ENCODE results near the gene TMPRSS11E.
"Not testable (repeated sequence)": the region's sequence is repeated elsewhere in the genome, so short reads cannot be mapped to it uniquely, and the experiment has no call there.

Gene TMPRSS11E

DNA sequence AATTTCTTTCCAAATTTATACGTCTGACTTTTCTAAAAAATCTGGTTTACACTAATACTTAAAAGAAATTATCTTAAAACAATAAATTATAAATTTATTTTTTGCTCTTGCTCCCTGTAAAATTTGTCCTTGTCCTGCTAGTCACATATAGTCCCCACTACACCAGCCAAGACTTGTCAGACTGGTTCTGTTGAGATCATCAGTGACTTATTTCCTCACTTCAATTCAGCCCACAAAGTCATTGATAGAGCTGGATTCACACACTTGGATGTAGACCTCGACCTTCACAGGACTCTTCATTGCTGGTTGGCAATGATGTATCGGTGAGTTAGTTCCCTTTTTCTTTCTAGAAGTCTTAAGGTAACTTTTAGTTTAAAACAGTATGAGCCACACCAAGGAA lies at the start of gene TMPRSS11E:
TMPRSS11E (plus strand) TSS at position 263 of the 400 bp plus-strand sequence; CDS start at position 313, 50 bp downstream.
- H3K9me3 Mint-ChIP-seq = no peaks in the 10 kb centered on the region
- ATAC-seq = no peak
- H3K27ac Mint-ChIP-seq = no peak within 1 kb of the TSS
- DNase-seq (ENCODE audit: low spot score in 2 of 2) = no peak
- no peaks in the 10 kb centered on the region for H3K36me3 Mint-ChIP-seq
- no peak within 1 kb of the TSS for H3K4me3 Mint-ChIP-seq
- H3K4me1 Mint-ChIP-seq = peaks cover 10% of the 10 kb centered on the region

- ATAC-seq (no peak), DNase-seq (ENCODE audit: low spot score in 2 of 2) (no peak)
- Mint-ChIP-seq H3K9me3 (no peaks in the 10 kb centered on the region), H3K4me3 (no peak overlapping the region), H3K36me3 (no peaks in the 10 kb centered on the region), H3K4me1 (no peaks in the 10 kb centered on the region), H3K27ac (no peak overlapping the region)
These were observed 48.0 kb upstream of the TMPRSS11E start for GRCh38 chr4:68399306-68399705.

GRCh38 chr4:68401231-68401630 lies 46.0 kb upstream of the TMPRSS11E start:
- no peak for ATAC-seq
- no peaks in the 10 kb centered on the region for H3K9me3 Mint-ChIP-seq

DNA sequence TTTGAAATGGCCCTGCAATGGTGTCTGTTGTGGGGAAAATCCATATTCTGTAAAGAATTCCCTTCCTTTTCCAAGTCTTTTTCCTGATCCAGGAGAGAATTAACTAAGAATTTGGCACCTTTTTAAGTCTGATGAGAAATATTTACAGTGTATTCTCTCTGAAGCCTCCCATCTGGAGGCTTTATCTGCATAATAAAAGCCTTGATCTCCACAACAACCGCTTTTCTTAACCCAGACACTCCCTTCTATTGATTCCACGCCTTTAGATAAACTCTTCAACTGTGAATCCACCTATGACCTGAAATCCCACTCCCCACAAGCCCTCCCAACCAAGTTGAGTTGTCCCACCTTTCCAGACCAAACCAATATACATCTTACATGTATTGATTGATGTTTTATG lies 43.1 kb upstream of the TMPRSS11E start:
- Mint-ChIP-seq H3K4me1 (no peaks in the 10 kb centered on the region), H3K9me3 (no peaks in the 10 kb centered on the region), H3K27ac (no peak overlapping the region), H3K4me3 (no peak overlapping the region), H3K36me3 (no peaks in the 10 kb centered on the region)
- DNase-seq (ENCODE audit: low spot score in 2 of 2) (no peak), ATAC-seq (no peak)

More at GRCh38 chr4:68401231-68401630, 46.0 kb upstream of the TMPRSS11E start:
- Mint-ChIP-seq H3K27ac (no peak overlapping the region), H3K36me3 (no peaks in the 10 kb centered on the region), H3K4me1 (no peaks in the 10 kb centered on the region), H3K4me3 (no peak overlapping the region)
- no peak for DNase-seq (ENCODE audit: low spot score in 2 of 2)

- not testable (repeated sequence) for H3K36me3 Mint-ChIP-seq; H3K9me3 Mint-ChIP-seq; H3K4me3 Mint-ChIP-seq; H3K4me1 Mint-ChIP-seq; H3K27ac Mint-ChIP-seq; ATAC-seq; DNase-seq (ENCODE audit: low spot score in 2 of 2)
These were observed 41.4 kb upstream of the TMPRSS11E start for GRCh38 chr4:68405718-68406478.

GRCh38 chr4:68406479-68406859 lies 40.8 kb upstream of the TMPRSS11E start:
- Mint-ChIP-seq H3K36me3 (no peaks in the 10 kb centered on the region), H3K27ac (no peak overlapping the region), H3K4me3 (no peak overlapping the region), H3K9me3 (no peaks in the 10 kb centered on the region), H3K4me1 (no peaks in the 10 kb centered on the region)
- ATAC-seq (no peak), DNase-seq (ENCODE audit: low spot score in 2 of 2) (no peak)

DNA sequence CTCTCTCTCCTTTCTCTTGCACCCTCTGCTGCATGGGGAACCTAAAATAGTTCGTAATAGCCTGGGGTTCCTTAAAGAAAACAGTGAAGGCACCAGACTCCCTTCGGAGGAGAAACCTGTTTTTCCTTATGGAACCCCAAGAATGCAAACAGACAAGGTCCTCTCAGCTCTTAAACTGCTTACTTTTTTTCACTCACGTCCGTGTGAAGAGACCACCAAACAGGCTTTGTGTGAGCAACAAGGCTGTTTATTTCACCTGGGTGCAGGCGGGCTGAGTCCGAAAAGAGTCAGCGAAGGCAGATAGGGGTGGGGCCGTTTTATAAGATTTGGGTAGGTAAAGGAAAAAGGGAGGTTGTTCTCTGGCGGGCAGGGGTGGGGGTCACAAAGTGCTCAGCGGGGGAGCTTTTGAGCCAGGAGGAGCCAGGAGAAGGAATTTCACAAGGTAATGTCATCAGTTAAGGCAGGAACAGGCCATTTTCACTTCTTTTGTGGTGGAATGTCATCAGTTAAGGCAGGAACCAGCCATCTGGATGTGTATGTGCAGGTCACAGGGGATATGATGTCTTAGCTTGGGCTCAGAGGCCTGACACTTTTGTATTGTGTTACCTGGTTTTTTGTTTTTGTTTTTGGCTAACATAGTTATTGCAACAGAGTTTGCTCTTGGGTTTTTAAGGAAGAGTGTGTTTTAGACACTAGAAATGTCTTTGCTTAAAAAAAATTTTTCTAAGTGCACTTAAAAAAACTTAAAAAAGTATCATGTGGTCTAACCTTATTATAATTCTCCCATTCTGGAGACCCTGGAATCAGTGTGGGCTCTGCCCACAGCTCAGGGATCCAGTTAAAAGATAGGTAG lies 40.0 kb upstream of the TMPRSS11E start:
- H3K4me1 Mint-ChIP-seq; H3K36me3 Mint-ChIP-seq; H3K4me3 Mint-ChIP-seq; DNase-seq (ENCODE audit: low spot score in 2 of 2); H3K9me3 Mint-ChIP-seq; H3K27ac Mint-ChIP-seq; ATAC-seq: not testable (repeated sequence)

GRCh38 chr4:68407868-68408190 lies 39.4 kb upstream of the TMPRSS11E start:
- no peak for DNase-seq (ENCODE audit: low spot score in 2 of 2)
- Mint-ChIP-seq H3K4me3 (no peak overlapping the region), H3K36me3 (no peaks in the 10 kb centered on the region), H3K27ac (no peak overlapping the region), H3K9me3 (no peaks in the 10 kb centered on the region), H3K4me1 (no peaks in the 10 kb centered on the region)
- no peak for ATAC-seq

GRCh38 chr4:68410149-68410548 lies 37.1 kb upstream of the TMPRSS11E start:
- Mint-ChIP-seq H3K27ac (no peak overlapping the region), H3K36me3 (no peaks in the 10 kb centered on the region), H3K9me3 (no peaks in the 10 kb centered on the region), H3K4me1 (no peaks in the 10 kb centered on the region), H3K4me3 (no peak overlapping the region)
- ATAC-seq = no peak
- no peak for DNase-seq (ENCODE audit: low spot score in 2 of 2)

- no peaks in the 10 kb centered on the region for H3K9me3 Mint-ChIP-seq
- no peak overlapping the region for H3K4me3 Mint-ChIP-seq
- DNase-seq (ENCODE audit: low spot score in 2 of 2) = no peak
- no peaks in the 10 kb centered on the region for H3K36me3 Mint-ChIP-seq
- ATAC-seq = no peak
- no peak overlapping the region for H3K27ac Mint-ChIP-seq
- H3K4me1 Mint-ChIP-seq = no peaks in the 10 kb centered on the region
These were observed 36.6 kb upstream of the TMPRSS11E start for GRCh38 chr4:68410643-68411042.

DNA sequence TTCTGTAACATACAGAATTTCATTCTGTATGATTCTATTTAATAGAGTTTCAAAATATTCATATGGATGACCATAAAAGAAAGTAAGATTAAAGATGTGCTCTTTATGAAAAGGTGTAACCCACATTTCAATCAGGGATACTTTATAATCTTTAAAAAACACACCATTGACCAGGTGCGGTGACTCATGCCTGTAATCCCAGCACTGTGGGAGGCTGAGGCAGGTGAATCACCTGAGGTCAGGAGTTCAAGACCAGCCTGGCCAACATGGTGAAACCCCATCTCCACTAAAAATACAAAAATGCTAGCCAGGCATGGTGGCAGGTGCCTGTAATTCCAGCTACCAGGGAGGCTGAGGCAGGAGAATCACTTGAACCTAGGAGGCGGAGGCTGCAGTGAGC lies 35.2 kb upstream of the TMPRSS11E start:
- not testable (repeated sequence) for ATAC-seq; H3K27ac Mint-ChIP-seq; H3K4me1 Mint-ChIP-seq; DNase-seq (ENCODE audit: low spot score in 2 of 2); H3K4me3 Mint-ChIP-seq; H3K36me3 Mint-ChIP-seq; H3K9me3 Mint-ChIP-seq

GRCh38 chr4:68416591-68416990 lies 30.7 kb upstream of the TMPRSS11E start:
- no peak overlapping the region for H3K27ac Mint-ChIP-seq
- ATAC-seq = no peak

GRCh38 chr4:68426516-68426915 lies 20.7 kb upstream of the TMPRSS11E start:
- no peak overlapping the region for H3K27ac Mint-ChIP-seq
- H3K4me3 Mint-ChIP-seq = no peak overlapping the region
- H3K36me3 Mint-ChIP-seq = no peaks in the 10 kb centered on the region
- peaks cover under 1% of the 10 kb centered on the region for H3K9me3 Mint-ChIP-seq
- ATAC-seq = no peak
- DNase-seq (ENCODE audit: low spot score in 2 of 2) = no peak
- H3K4me1 Mint-ChIP-seq = no peaks in the 10 kb centered on the region

More at GRCh38 chr4:68416591-68416990, 30.7 kb upstream of the TMPRSS11E start:
- no peak overlapping the region for H3K4me3 Mint-ChIP-seq
- no peaks in the 10 kb centered on the region for H3K4me1 Mint-ChIP-seq
- DNase-seq (ENCODE audit: low spot score in 2 of 2) = no peak
- no peaks in the 10 kb centered on the region for H3K36me3 Mint-ChIP-seq
- peaks cover 3% of the 10 kb centered on the region for H3K9me3 Mint-ChIP-seq

DNA sequence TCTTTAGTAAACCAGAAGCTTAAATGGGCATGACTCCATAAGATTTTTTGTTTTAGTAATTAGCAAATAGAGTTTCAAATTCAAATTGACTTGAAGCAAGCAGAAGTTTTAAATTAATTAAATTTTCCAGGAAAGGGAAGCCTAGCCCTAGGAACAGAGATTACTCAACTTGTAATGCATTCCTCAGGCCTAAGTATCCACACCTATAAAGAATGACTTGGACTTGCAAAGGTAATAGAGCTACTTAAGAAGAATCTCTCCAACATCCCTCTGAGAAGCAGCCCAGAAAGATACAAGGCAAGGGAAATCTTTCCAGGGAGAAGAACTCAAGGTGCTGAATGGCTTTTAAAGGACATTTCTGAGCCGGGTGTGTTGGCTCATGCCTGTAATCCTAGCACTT lies 16.9 kb upstream of the TMPRSS11E start:
- Mint-ChIP-seq H3K27ac (no peak overlapping the region), H3K4me1 (no peaks in the 10 kb centered on the region), H3K36me3 (no peaks in the 10 kb centered on the region), H3K9me3 (no peaks in the 10 kb centered on the region), H3K4me3 (no peak overlapping the region)
- ATAC-seq (no peak), DNase-seq (ENCODE audit: low spot score in 2 of 2) (no peak)

DNA sequence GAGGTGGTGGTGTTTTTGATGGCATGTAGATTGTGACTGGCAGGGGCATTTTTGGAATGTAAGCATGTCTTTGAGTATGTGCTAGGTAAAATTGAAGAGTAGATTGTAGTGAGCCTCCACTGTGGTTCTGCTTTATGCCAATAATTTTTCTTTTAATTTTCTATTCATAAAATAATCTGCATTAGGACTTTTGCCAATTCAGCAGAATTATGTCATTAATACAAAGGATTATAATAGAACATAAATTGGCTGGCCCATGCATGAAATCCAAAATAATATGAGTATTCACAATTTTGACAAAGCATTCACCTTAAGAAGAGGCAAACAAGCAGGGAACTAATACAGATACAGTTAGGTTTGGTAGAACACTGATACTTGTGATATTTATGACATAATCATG lies 14.9 kb upstream of the TMPRSS11E start:
- Mint-ChIP-seq H3K36me3 (no peaks in the 10 kb centered on the region), H3K27ac (no peak overlapping the region), H3K4me3 (no peak overlapping the region), H3K9me3 (no peaks in the 10 kb centered on the region), H3K4me1 (no peaks in the 10 kb centered on the region)
- DNase-seq (ENCODE audit: low spot score in 2 of 2) (no peak), ATAC-seq (no peak)

DNA sequence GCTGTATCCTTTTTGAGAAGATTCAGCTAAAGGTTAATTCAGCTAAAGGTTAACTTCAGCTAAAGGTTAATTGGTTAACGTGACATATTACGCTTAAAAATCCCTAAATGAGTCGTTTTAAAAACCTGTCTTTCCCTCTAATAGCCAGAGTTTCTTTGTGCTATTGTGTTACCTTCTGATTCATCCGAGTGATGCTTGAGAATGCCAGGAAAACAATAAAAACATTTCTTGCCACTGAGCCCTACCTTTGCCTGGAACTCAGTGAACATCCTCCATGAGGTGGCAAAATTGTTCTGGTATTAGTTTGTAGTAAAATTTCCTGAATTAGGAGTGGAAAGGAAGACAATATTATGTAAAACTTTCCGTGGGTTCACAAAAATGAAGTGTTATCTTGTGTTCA lies 13.7 kb upstream of the TMPRSS11E start:
- Mint-ChIP-seq H3K4me3 (no peak overlapping the region), H3K9me3 (no peaks in the 10 kb centered on the region), H3K27ac (no peak overlapping the region), H3K4me1 (no peaks in the 10 kb centered on the region), H3K36me3 (no peaks in the 10 kb centered on the region)
- DNase-seq (ENCODE audit: low spot score in 2 of 2) = no peak
- ATAC-seq = no peak
